H9 (cell line): ENCODE results near the gene FRYL. TPM values are rescaled to one million over a fixed set of nuclear protein-coding genes. Genes with fewer than 3 reads are reported as not detected.

ENCODE experiments used
- DNase-seq: peaks from one replicate; pipeline ENCODE4 v3.0.0-alpha.2; 2017
- H2AFZ ChIP-seq: one replicate; pipeline ENCODE4 v1.6.1; 2013; ENCODE audit warnings: mild to moderate bottlenecking, low read length, control low read depth, moderate library complexity
- H2AK5ac ChIP-seq: 2 replicates; pipeline ENCODE4 v1.6.1; 2013; ENCODE audit warnings: low read length, control low read depth, mixed read lengths; ENCODE audit not compliant: insufficient read length
- H2BK120ac ChIP-seq: one replicate; pipeline ENCODE4 v1.6.1; 2013; ENCODE audit warnings: low read depth, mild to moderate bottlenecking, low read length, control low read depth, inconsistent platforms; ENCODE audit not compliant: poor library complexity, severe bottlenecking
- H2BK12ac ChIP-seq: 2 replicates; pipeline ENCODE4 v1.6.1; 2013; ENCODE audit warnings: low read length, control low read depth, mixed read lengths, low read depth; ENCODE audit not compliant: insufficient read length
- H2BK15ac ChIP-seq: 2 replicates; pipeline ENCODE4 v1.6.1; 2013; ENCODE audit warnings: low read depth, low read length, control low read depth
- H2BK20ac ChIP-seq: one replicate; pipeline ENCODE4 v1.6.1; 2013; ENCODE audit warnings: low read depth, mild to moderate bottlenecking, low read length, control low read depth, inconsistent platforms; ENCODE audit not compliant: poor library complexity, severe bottlenecking
- H2BK5ac ChIP-seq: 2 replicates; pipeline ENCODE4 v1.6.1; 2013; ENCODE audit warnings: low read length, control low read depth, mixed read lengths; ENCODE audit not compliant: insufficient read length
- H3K14ac ChIP-seq: 2 replicates; pipeline ENCODE4 v1.6.1; 2013; ENCODE audit warnings: low read length, control low read depth; ENCODE audit not compliant: insufficient read depth
- H3K18ac ChIP-seq: 2 replicates; pipeline ENCODE4 v1.6.1; 2013; ENCODE audit warnings: low read depth, mild to moderate bottlenecking, mixed read lengths, low read length, control low read depth; ENCODE audit not compliant: insufficient read length
- H3K23ac ChIP-seq: 2 replicates; pipeline ENCODE4 v1.6.1; 2013; ENCODE audit warnings: low read length, control low read depth, mixed read lengths, low read depth; ENCODE audit not compliant: insufficient read length
- H3K23me2 ChIP-seq: 2 replicates; pipeline ENCODE4 v1.6.1; 2013; ENCODE audit warnings: low read depth, mild to moderate bottlenecking, mixed read lengths, low read length, control low read depth; ENCODE audit not compliant: insufficient read length, poor library complexity, severe bottlenecking
- H3K27ac ChIP-seq: 2 replicates; pipeline ENCODE4 v1.5.1; 2013; ENCODE audit warnings: low read length, control low read depth, mixed read lengths, low read depth; ENCODE audit not compliant: insufficient read length
- H3K27me3 ChIP-seq: 2 replicates; pipeline ENCODE4 v1.6.1; 2013; ENCODE audit warnings: low read length, control low read depth, inconsistent platforms; ENCODE audit not compliant: insufficient read depth
- H3K4ac ChIP-seq: 2 replicates; pipeline ENCODE4 v1.6.1; 2013; ENCODE audit warnings: low read depth, mild to moderate bottlenecking, control low read depth, inconsistent platforms, low read length, moderate library complexity
- H3K4me1 ChIP-seq: 2 replicates; pipeline ENCODE4 v1.6.1; 2013; ENCODE audit warnings: low read length, control low read depth, inconsistent platforms; ENCODE audit not compliant: insufficient read depth
- H3K4me2 ChIP-seq: 2 replicates; pipeline ENCODE4 v1.6.1; 2013; ENCODE audit warnings: low read length, control low read depth, mixed read lengths; ENCODE audit not compliant: insufficient read length, insufficient read depth
- H3K56ac ChIP-seq: 2 replicates; pipeline ENCODE4 v1.6.1; 2013; ENCODE audit warnings: low read depth, mild to moderate bottlenecking, mixed read lengths, low read length, control low read depth; ENCODE audit not compliant: insufficient read length
- H3K79me1 ChIP-seq: 2 replicates; pipeline ENCODE4 v1.6.1; 2013; ENCODE audit warnings: low read depth, mild to moderate bottlenecking, moderate library complexity, low read length, control low read depth, inconsistent platforms; ENCODE audit not compliant: insufficient read depth, poor library complexity, severe bottlenecking
- H3K79me2 ChIP-seq: 2 replicates; pipeline ENCODE4 v1.6.1; 2013; ENCODE audit warnings: low read length, control low read depth, inconsistent platforms; ENCODE audit not compliant: insufficient read depth
- H3K9ac ChIP-seq: 2 replicates; pipeline ENCODE4 v1.6.1; 2013; ENCODE audit warnings: low read length, control low read depth, mixed read lengths; ENCODE audit not compliant: insufficient read length; ENCODE audit errors: extremely low read depth
- H3K9me3 ChIP-seq: one replicate; pipeline ENCODE4 v1.6.1; 2013; ENCODE audit warnings: low read depth, low read length, inconsistent platforms; ENCODE audit not compliant: control insufficient read depth
- H3T11ph ChIP-seq: one replicate; pipeline ENCODE4 v1.6.1; 2013; ENCODE audit warnings: mild to moderate bottlenecking, low read length, control low read depth, inconsistent platforms
- H4K20me1 ChIP-seq: one replicate; pipeline ENCODE4 v1.6.1; 2013; ENCODE audit not compliant: control insufficient read depth, insufficient read length, insufficient read depth
- H4K5ac ChIP-seq: 2 replicates; pipeline ENCODE4 v1.6.1; 2013; ENCODE audit warnings: low read depth, mild to moderate bottlenecking, mixed read lengths, low read length, control low read depth; ENCODE audit not compliant: insufficient read length
- H4K8ac ChIP-seq: replicated peaks from 2 replicates; pipeline ENCODE4 v1.6.1; 2013; ENCODE audit warnings: low read length, control low read depth, mixed read lengths, low read depth; ENCODE audit not compliant: insufficient read length
- H4K91ac ChIP-seq: 2 replicates; pipeline ENCODE4 v1.6.1; 2013; ENCODE audit warnings: low read depth, mild to moderate bottlenecking, moderate library complexity, mixed read lengths, low read length, control low read depth; ENCODE audit not compliant: insufficient read length
- H3K27ac Mint-ChIP-seq, 3 experiments: 2 replicates in 2 of 3; 3 replicates in 1 of 3; pipeline ENCODE4 v1.8.0; 2020 to 2021; ENCODE audit warnings: mixed read lengths in 3 of 3, mild to moderate bottlenecking in 1 of 3, moderate library complexity in 1 of 3
- H3K27me3 Mint-ChIP-seq: 2 replicates; pipeline ENCODE4 v1.8.0; 2021; ENCODE audit warnings: low read depth, mild to moderate bottlenecking, moderate library complexity, mixed read lengths
- H3K36me3 Mint-ChIP-seq, 3 experiments: 2 replicates in 2 of 3; 3 replicates in 1 of 3; pipeline ENCODE4 v1.8.0; 2020 to 2021; ENCODE audit warnings: low read depth in 3 of 3, mixed read lengths in 3 of 3; ENCODE audit not compliant: insufficient read depth in 1 of 3
- H3K4me1 Mint-ChIP-seq, 2 experiments: 2 replicates each; pipeline ENCODE4 v1.8.0; 2020; ENCODE audit warnings: mixed read lengths in 2 of 2
- H3K4me3 Mint-ChIP-seq, 2 experiments: 2 replicates in 1 of 2; 3 replicates in 1 of 2; pipeline ENCODE4 v1.8.0; 2020 to 2021; ENCODE audit warnings: mild to moderate bottlenecking in 2 of 2, mixed read lengths in 2 of 2, moderate library complexity in 1 of 2
- H3K9me3 Mint-ChIP-seq, 2 experiments: 2 replicates in 1 of 2; 3 replicates in 1 of 2; pipeline ENCODE4 v1.8.0; 2020; ENCODE audit warnings: mild to moderate bottlenecking in 2 of 2, mixed read lengths in 2 of 2, moderate library complexity in 1 of 2
- CTCF ChIP-seq: fragments of 200-600 bp; sonication (generic); conservative IDR thresholded peaks from 3 replicates; pipeline ENCODE4 v1.8.0; 2021; ENCODE audit warnings: antibody characterized with exemption, mild to moderate bottlenecking
- WGBS: extraction: QIAGEN DNeasy Blood & Tissue Kit; methylation state at CpG from one replicate; pipeline ENCODE4 v1.1.7; 2013; ENCODE audit warnings: missing lambda C conversion rate, low lambda C conversion rate, mixed read lengths; ENCODE audit not compliant: insufficient read length; ENCODE audit errors: extremely low coverage; 5-methylcytosine and 5-hydroxymethylcytosine counted together
- total RNA-seq: library from RNA; stranded (reverse); gene quantifications from 2 replicates; pipeline ENCODE4 v1.2.1, GENCODE V29; 2021

The FRYL gene
- total RNA-seq, 1 experiment from 2014 or later = 31.5 TPM

- no peak overlapping the region for H2AK5ac ChIP-seq
- no peak overlapping the region for H3K4ac ChIP-seq
- no peak for DNase-seq
- no peak overlapping the region for H2BK120ac ChIP-seq
- H2BK12ac ChIP-seq = no peak overlapping the region
- no peak overlapping the region for H2BK5ac ChIP-seq
- no peaks in the 10 kb centered on the region for H3K27me3 ChIP-seq
- no peaks in the 10 kb centered on the region for H3K9me3 ChIP-seq
- Mint-ChIP-seq H3K27ac (peak overlapping the region in 1 of 3 experiments; percentile 69; a peak in 2 of 7 replicates), H3K4me3 (no peak overlapping the region), H3K27me3 (no peaks in the 10 kb centered on the region), H3K4me1 (peaks cover 27 to 33% of the 10 kb centered on the region in 2 experiments), H3K9me3 (peaks cover 0 to 1% of the 10 kb centered on the region in 2 experiments; a peak in 3 of 5 replicates), H3K36me3 (peaks cover under 1 to 11% (median 3%) of the 10 kb centered on the region in 3 experiments; a peak in 5 of 7 replicates)
- peaks cover 11% of the 10 kb centered on the region for H3K79me1 ChIP-seq
- no peaks in the 10 kb centered on the region for H3K4me1 ChIP-seq
- H3K23me2 ChIP-seq = no peaks in the 10 kb centered on the region
- TF ChIP-seq CTCF = no peak
- H3K56ac ChIP-seq = no peak overlapping the region
- H4K20me1 ChIP-seq = no peaks in the 10 kb centered on the region
- H3K4me2 ChIP-seq = no peak overlapping the region
- H2AFZ ChIP-seq = no peak overlapping the region
- no peak overlapping the region for H4K8ac ChIP-seq
- H4K91ac ChIP-seq = no peak overlapping the region
- no peak overlapping the region for H3K27ac ChIP-seq
- no peak overlapping the region for H4K5ac ChIP-seq
- H2BK15ac ChIP-seq = no peak overlapping the region
- H3K14ac ChIP-seq = no peak overlapping the region
- no peak overlapping the region for H3K9ac ChIP-seq
- peaks cover 12% of the 10 kb centered on the region; the same call in 1 of the 2 replicates for H3K79me2 ChIP-seq
- no peak overlapping the region for H2BK20ac ChIP-seq
- H3K18ac ChIP-seq = no peak overlapping the region
- WGBS = no CpG with 5 or more reads among the region's 5 CpGs
- H3T11ph ChIP-seq = no peak overlapping the region
- no peak overlapping the region for H3K23ac ChIP-seq
Observed at GRCh38 chr4:48722509-48723446, 57.3 kb downstream of the FRYL start.
